PC-9 (cell line): ENCODE measurements around the gene GPT2. TPM values are rescaled to one million over a fixed set of nuclear protein-coding genes. Genes with fewer than 3 reads are reported as not detected.

Experiments
- BruUV-seq: library from RNA; stranded (reverse); fragments of 400-500 nt; replicated peaks from 2 replicates; lab custom pipeline; 2021; lab: Mats Ljungman, UMichigan
- CTCF ChIA-PET: fragments of 300-600 bp; sonication (Branson Sonifier 250); formaldehyde crosslinking; loops from one replicate; lab custom pipeline; 2022; ENCODE audit warnings: antibody characterized with exemption; lab: Charles Lee
- POLR2A ChIA-PET: fragments of 300-600 bp; sonication (Branson Sonifier 250); formaldehyde crosslinking; loops from one replicate; lab custom pipeline; 2022; ENCODE audit warnings: antibody characterized with exemption; ENCODE audit not compliant: unreplicated experiment; lab: Charles Lee
- DNase-seq, 2 experiments: peaks; one replicate each; pipeline versions ENCODE4 v3.0.0 to v3.0.0-alpha.2; 2015 to 2022; ENCODE audit warnings: mixed read lengths in 1 of 2
- H2AFZ ChIP-seq: fragments of 200-600 bp; sonication (generic); 2 replicates; pipeline ENCODE4 v1.8.1; 2017; ENCODE audit warnings: antibody characterized with exemption
- H3F3A ChIP-seq: fragments of 200-600 bp; sonication (generic); 2 replicates; pipeline ENCODE4 v1.8.1; 2017; ENCODE audit warnings: antibody characterized with exemption, mild to moderate bottlenecking, low read depth; ENCODE audit not compliant: insufficient read depth
- H3K27ac ChIP-seq: fragments of 200-600 bp; sonication (generic); 2 replicates; pipeline ENCODE4 v1.6.1; 2016; ENCODE audit warnings: mixed run types
- H3K27me3 ChIP-seq: fragments of 200-600 bp; sonication (generic); 2 replicates; pipeline ENCODE4 v1.6.1; 2016; ENCODE audit warnings: low read depth, mixed run types; ENCODE audit not compliant: insufficient read depth
- H3K36me3 ChIP-seq: fragments of 200-600 bp; sonication (generic); 2 replicates; pipeline ENCODE4 v1.6.1; 2016; ENCODE audit warnings: low read depth, mixed run types
- H3K4me1 ChIP-seq: fragments of 200-600 bp; sonication (generic); replicated peaks from 2 replicates; pipeline ENCODE4 v1.6.1; 2016; ENCODE audit warnings: mixed run types; ENCODE audit not compliant: insufficient read depth
- H3K4me2 ChIP-seq: fragments of 200-600 bp; sonication (generic); 2 replicates; pipeline ENCODE4 v1.6.1; 2017; ENCODE audit warnings: mixed run types
- H3K4me3 ChIP-seq: fragments of 200-600 bp; sonication (generic); 2 replicates; pipeline ENCODE4 v1.6.1; 2016; ENCODE audit warnings: mixed run types
- H3K79me2 ChIP-seq: fragments of 200-600 bp; sonication (generic); 2 replicates; pipeline ENCODE4 v1.6.1; 2017; ENCODE audit warnings: low read depth, mixed run types
- H3K9me2 ChIP-seq: fragments of 200-600 bp; sonication (generic); 2 replicates; pipeline ENCODE4 v1.8.1; 2017; ENCODE audit warnings: mild to moderate bottlenecking; ENCODE audit not compliant: insufficient read depth
- H3K9me3 ChIP-seq: fragments of 200-600 bp; sonication (generic); 2 replicates; pipeline ENCODE4 v1.8.1; 2016; ENCODE audit warnings: low read depth; ENCODE audit not compliant: insufficient read depth
- H4K20me1 ChIP-seq: fragments of 200-600 bp; sonication (generic); 2 replicates; pipeline ENCODE4 v1.8.1; 2017; ENCODE audit not compliant: insufficient read depth
- CTCF ChIP-seq: fragments of 200-600 bp; sonication (generic); conservative IDR thresholded peaks from 2 replicates; pipeline ENCODE4 v1.6.1; 2017; ENCODE audit warnings: mixed run types, antibody characterized with exemption, mild to moderate bottlenecking, moderate library complexity
- EZH2 ChIP-seq: fragments of 200-600 bp; sonication (generic); IDR thresholded peaks from 2 replicates; pipeline ENCODE4 v1.8.0; 2017; ENCODE audit warnings: antibody characterized with exemption, low read depth
- intact Hi-C: fragments of 100-400 bp; cut with micrococcal nuclease; formaldehyde crosslinking; loops from one replicate; pipeline ENCODE4 v1.10.0; 2022; ENCODE audit not compliant: unreplicated experiment
- total RNA-seq: library from RNA; stranded (reverse); gene quantifications from 2 replicates; pipeline ENCODE4 v1.2.3, GENCODE V29; 2021

Gene GPT2
- total RNA-seq, 1 experiment from 2014 or later: 67.2 TPM

- Histone ChIP-seq H3K4me1 (peaks cover 27% of the 10 kb centered on the region), H3K9me2 (no peaks in the 10 kb centered on the region), H3K9me3 (no peaks in the 10 kb centered on the region), H3F3A (peaks cover 4% of the 10 kb centered on the region; the same call in 1 of the 2 replicates), H3K27me3 (no peaks in the 10 kb centered on the region), H3K27ac (peak overlapping the region; percentile 96), H3K4me2 (peak overlapping the region; percentile 75), H4K20me1 (peaks cover 27% of the 10 kb centered on the region), H3K79me2 (peaks cover 33% of the 10 kb centered on the region), H3K4me3 (peak overlapping the region; percentile 48; the same call in 1 of the 2 replicates), H2AFZ (no peak overlapping the region; the same call in 1 of the 2 replicates), H3K36me3 (peaks cover 6% of the 10 kb centered on the region; the same call in 1 of the 2 replicates)
- no peak for DNase-seq
- intact Hi-C loops: loop anchor here (2.0 kb wide), 1 partner anchor 18 kb away; no protein-coding TSS in a partner anchor
- BruUV-seq: no TSS peak
- ChIA-PET POLR2A (no interaction called here), CTCF (no interaction called here)
- TF ChIP-seq EZH2 (no peak), CTCF (no peak)
Observed at GRCh38 chr16:46882940-46883307, 1.2 kb upstream of the GPT2 start.

GRCh38 chr16:46883353-46883689 lies 841 bp upstream of the GPT2 start:
- H3K9me2 ChIP-seq: no peaks in the 10 kb centered on the region
- H3K9me3 ChIP-seq: no peaks in the 10 kb centered on the region
- H4K20me1 ChIP-seq: peaks cover 31% of the 10 kb centered on the region
- POLR2A ChIA-PET: interaction anchor here (0.9 kb wide), 1 partner anchor 19 kb away, joined by 5 read pairs; no protein-coding TSS in a partner anchor
- H3K4me3 ChIP-seq: peak overlapping the region; percentile 48
- TSS peak; percentile 94 for BruUV-seq
- H3F3A ChIP-seq: peaks cover 4% of the 10 kb centered on the region; the same call in 1 of the 2 replicates
- H3K79me2 ChIP-seq: peaks cover 37% of the 10 kb centered on the region
- DNase-seq: peak in 1 of 2 experiments; percentile 2
- intact Hi-C loops: loop anchor here (2.0 kb wide), 1 partner anchor 19 kb away; no protein-coding TSS in a partner anchor
- CTCF ChIA-PET: interaction anchor here (0.6 kb wide), 1 partner anchor 23 kb away, joined by 3 read pairs; no protein-coding TSS in a partner anchor
- peak overlapping the region; percentile 96 for H3K27ac ChIP-seq
- H3K4me2 ChIP-seq: peak overlapping the region; percentile 75
- peaks cover 6% of the 10 kb centered on the region; the same call in 1 of the 2 replicates for H3K36me3 ChIP-seq
- peaks cover 27% of the 10 kb centered on the region for H3K4me1 ChIP-seq
- peak overlapping the region; percentile 67 for H2AFZ ChIP-seq
- TF ChIP-seq CTCF (no peak), EZH2 (no peak)
- H3K27me3 ChIP-seq: no peaks in the 10 kb centered on the region

GRCh38 chr16:46884513-46885293 lies 541 bp downstream of the GPT2 start:
- TF ChIP-seq CTCF: no peak
- no peak for TF ChIP-seq EZH2
- Histone ChIP-seq H3K36me3 (peaks cover 12% of the 10 kb centered on the region; the same call in 1 of the 2 replicates), H2AFZ (peak overlapping the region; percentile 79), H3K4me1 (peaks cover 27% of the 10 kb centered on the region), H3K27me3 (no peaks in the 10 kb centered on the region), H4K20me1 (peaks cover 41% of the 10 kb centered on the region), H3K27ac (no peak overlapping the region), H3F3A (peaks cover 4% of the 10 kb centered on the region; the same call in 1 of the 2 replicates), H3K4me3 (peak overlapping the region; percentile 82), H3K4me2 (peak overlapping the region; percentile 84), H3K9me3 (no peaks in the 10 kb centered on the region), H3K79me2 (peaks cover 46% of the 10 kb centered on the region), H3K9me2 (no peaks in the 10 kb centered on the region)
- ChIA-PET CTCF (interaction anchor here (0.5 kb wide), 1 partner anchor 211 kb away, joined by 3 read pairs; no protein-coding TSS in a partner anchor), POLR2A (interaction anchor here (0.6 to 1.1 kb wide), 5 partner anchors 24 to 579 kb away, joined by 3 to 16 read pairs (median 3); no protein-coding TSS in a partner anchor)
- no peak for DNase-seq
- intact Hi-C loops: loop anchor here (2.0 kb wide), 1 partner anchor 196 kb away; the partner anchor contains the start of genes ORC6 and VPS35
- no TSS peak for BruUV-seq
